WTC11 (cell line): ENCODE results near the gene LRMDA. TPM values are rescaled to one million over a fixed set of nuclear protein-coding genes. Genes with fewer than 3 reads are reported as not detected.

Experiments used
- ATAC-seq: fragments of 200-7000 bp; cut with Tn5 transposase; 2 replicates; pipeline ENCODE4 v1.10.0; 2021; ENCODE audit warnings: mild to moderate bottlenecking, moderate library complexity
- CTCF ChIA-PET: fragments of 300-600 bp; sonication (Branson Sonifier 250); formaldehyde crosslinking; loops from one replicate; lab custom pipeline; 2021; ENCODE audit warnings: antibody characterized with exemption; lab: Charles Lee
- POLR2A ChIA-PET: fragments of 350-600 bp; sonication (Branson Sonifier 250); formaldehyde crosslinking; loops from one replicate; lab custom pipeline; 2021; ENCODE audit warnings: antibody characterized with exemption; lab: Charles Lee
- DNase-seq: peaks from one replicate; pipeline ENCODE4 v3.0.0; 2021; ENCODE audit warnings: low spot score
- H3K27ac Mint-ChIP-seq: 2 replicates; pipeline ENCODE4 v1.8.0; 2021; ENCODE audit warnings: mixed read lengths
- H3K27me3 Mint-ChIP-seq: 2 replicates; pipeline ENCODE4 v1.8.0; 2021; ENCODE audit warnings: low read depth, mild to moderate bottlenecking, moderate library complexity, mixed read lengths
- H3K36me3 Mint-ChIP-seq: 2 replicates; pipeline ENCODE4 v1.8.0; 2021; ENCODE audit warnings: mixed read lengths
- H3K4me1 Mint-ChIP-seq: 2 replicates; pipeline ENCODE4 v1.8.0; 2022; ENCODE audit warnings: mixed read lengths
- H3K4me3 Mint-ChIP-seq: 2 replicates; pipeline ENCODE4 v1.8.0; 2021; ENCODE audit warnings: mild to moderate bottlenecking, moderate library complexity, mixed read lengths
- H3K9me3 Mint-ChIP-seq: 2 replicates; pipeline ENCODE4 v1.8.0; 2021; ENCODE audit warnings: mixed read lengths
- ATF6 ChIP-seq: sonication (generic); formaldehyde crosslinking; IDR thresholded peaks from 2 replicates; pipeline ENCODE4 v1.8.1; 2023; ENCODE audit warnings: mild to moderate bottlenecking, missing genetic modification reagents
- ELF4 ChIP-seq: sonication (generic); formaldehyde crosslinking; IDR thresholded peaks from 2 replicates; pipeline ENCODE4 v1.8.1; 2022; ENCODE audit warnings: low read depth, mild to moderate bottlenecking, moderate library complexity, missing genetic modification reagents
- EMX1 ChIP-seq: fragments of 250-450 bp; sonication (Bioruptor Pico); IDR thresholded peaks from 2 replicates; pipeline ENCODE4 v1.8.0; 2021; ENCODE audit warnings: mild to moderate bottlenecking
- ERG ChIP-seq: fragments of 250-450 bp; sonication (Bioruptor Pico); IDR thresholded peaks from 2 replicates; pipeline ENCODE4 v1.8.0; 2021; ENCODE audit warnings: mild to moderate bottlenecking
- FOXK1 ChIP-seq: sonication (generic); formaldehyde crosslinking; IDR thresholded peaks from 2 replicates; pipeline ENCODE4 v1.8.0; 2022; ENCODE audit warnings: mild to moderate bottlenecking, moderate library complexity, missing genetic modification reagents
- GTF2I ChIP-seq: fragments of 250-450 bp; sonication (Bioruptor Pico); conservative IDR thresholded peaks from 2 replicates; pipeline ENCODE4 v1.4.0; 2021; ENCODE audit warnings: mild to moderate bottlenecking
- HMGA2 ChIP-seq: fragments of 250-450 bp; sonication (Bioruptor Pico); IDR thresholded peaks from 2 replicates; pipeline ENCODE4 v1.4.0; 2021; ENCODE audit warnings: mild to moderate bottlenecking, moderate library complexity
- IRF2 ChIP-seq: sonication (generic); formaldehyde crosslinking; IDR thresholded peaks from 2 replicates; pipeline ENCODE4 v1.8.0; 2022; ENCODE audit warnings: low read depth, missing genetic modification reagents, borderline replicate concordance
- MYBL2 ChIP-seq: sonication (generic); formaldehyde crosslinking; IDR thresholded peaks from 2 replicates; pipeline ENCODE4 v1.8.1; 2023; ENCODE audit warnings: mild to moderate bottlenecking, moderate library complexity, missing genetic modification reagents
- NFATC4 ChIP-seq: fragments of 250-450 bp; sonication (Bioruptor Pico); IDR thresholded peaks from 2 replicates; pipeline ENCODE4 v1.9.0; 2021; ENCODE audit warnings: mild to moderate bottlenecking
- NR1H2 ChIP-seq: sonication (generic); formaldehyde crosslinking; IDR thresholded peaks from 2 replicates; pipeline ENCODE4 v1.9.0; 2021; ENCODE audit warnings: mild to moderate bottlenecking, moderate library complexity, missing genetic modification reagents
- OVOL2 ChIP-seq: fragments of 250-450 bp; sonication (Bioruptor Pico); IDR thresholded peaks from 2 replicates; pipeline ENCODE4 v1.9.0; 2021; ENCODE audit warnings: mild to moderate bottlenecking, borderline replicate concordance
- PRDM15 ChIP-seq: sonication (generic); formaldehyde crosslinking; IDR thresholded peaks from 2 replicates; pipeline ENCODE4 v1.8.0; 2022; ENCODE audit warnings: missing genetic modification reagents
- PRRX2 ChIP-seq: fragments of 250-450 bp; sonication (Bioruptor Pico); IDR thresholded peaks from 2 replicates; pipeline ENCODE4 v1.8.0; 2021; ENCODE audit warnings: mild to moderate bottlenecking
- RELA ChIP-seq: sonication (generic); formaldehyde crosslinking; IDR thresholded peaks from 2 replicates; pipeline ENCODE4 v1.8.1; 2022; ENCODE audit warnings: missing genetic modification reagents, mild to moderate bottlenecking, borderline replicate concordance
- SMAD4 ChIP-seq: sonication (generic); formaldehyde crosslinking; IDR thresholded peaks from 2 replicates; pipeline ENCODE4 v1.8.0; 2022; ENCODE audit warnings: mild to moderate bottlenecking, missing genetic modification reagents
- SP1 ChIP-seq: sonication (generic); formaldehyde crosslinking; conservative IDR thresholded peaks from 2 replicates; pipeline ENCODE4 v1.8.1; 2022; ENCODE audit warnings: missing genetic modification reagents
- TCF7 ChIP-seq: sonication (generic); formaldehyde crosslinking; IDR thresholded peaks from 2 replicates; pipeline ENCODE4 v1.8.0; 2022; ENCODE audit warnings: mild to moderate bottlenecking, low read depth, missing genetic modification reagents, moderate library complexity
- ZNF121 ChIP-seq: sonication (generic); formaldehyde crosslinking; IDR thresholded peaks from 2 replicates; pipeline ENCODE4 v1.8.0; 2023; ENCODE audit warnings: missing genetic modification reagents
- ZNF219 ChIP-seq: sonication (generic); formaldehyde crosslinking; IDR thresholded peaks from 2 replicates; pipeline ENCODE4 v1.8.0; 2023; ENCODE audit warnings: missing genetic modification reagents, mild to moderate bottlenecking, borderline replicate concordance
- ZNF263 ChIP-seq: sonication (generic); formaldehyde crosslinking; IDR thresholded peaks from 2 replicates; pipeline ENCODE4 v1.8.1; 2022; ENCODE audit warnings: low read depth, mild to moderate bottlenecking, moderate library complexity, missing genetic modification reagents
- ZNF416 ChIP-seq: fragments of 250-450 bp; sonication (Bioruptor Pico); IDR thresholded peaks from 2 replicates; pipeline ENCODE4 v1.9.0; 2021; ENCODE audit warnings: mild to moderate bottlenecking, inconsistent platforms
- ZNF423 ChIP-seq: fragments of 250-450 bp; sonication (Bioruptor Pico); IDR thresholded peaks from 2 replicates; pipeline ENCODE4 v2.1.2; 2022; ENCODE audit warnings: mild to moderate bottlenecking, moderate library complexity
- ZNF512 ChIP-seq: sonication (generic); formaldehyde crosslinking; IDR thresholded peaks from 2 replicates; pipeline ENCODE4 v1.8.1; 2022; ENCODE audit warnings: missing genetic modification reagents, borderline replicate concordance
- ZNF671 ChIP-seq: fragments of 250-450 bp; sonication (Bioruptor Pico); IDR thresholded peaks from 2 replicates; pipeline ENCODE4 v1.8.0; 2021; ENCODE audit warnings: mild to moderate bottlenecking
- ZSCAN18 ChIP-seq: fragments of 250-450 bp; sonication (Bioruptor Pico); IDR thresholded peaks from 2 replicates; pipeline ENCODE4 v2.1.2; 2022; ENCODE audit warnings: mild to moderate bottlenecking, moderate library complexity
- total RNA-seq: library from RNA; stranded (reverse); gene quantifications from 3 replicates; pipeline ENCODE4 v1.2.3, GENCODE V29; 2021

Gene LRMDA
- total RNA-seq, 1 experiment from 2014 or later: 0.92 TPM

- no peak for TF ChIP-seq ZNF416
- TF ChIP-seq SP1 (CRISPR knock-in tag): no peak
- TF ChIP-seq ZNF219 (CRISPR knock-in tag): no peak
- TF ChIP-seq NFATC4 (CRISPR knock-in tag): no peak
- no peak for TF ChIP-seq FOXK1 (CRISPR knock-in tag)
- TF ChIP-seq EMX1: no peak
- no peak for TF ChIP-seq ZNF263
- TF ChIP-seq PRDM15 (CRISPR knock-in tag): no peak
- no peak for TF ChIP-seq ERG
These were observed 1146.0 kb downstream of the LRMDA start (continued) for GRCh38 chr10:76577455-76577854.

GRCh38 chr10:76581506-76582256 lies 1150.3 kb downstream of the LRMDA start:
- Mint-ChIP-seq H3K27me3 (no peaks in the 10 kb centered on the region), H3K4me1 (peaks cover 7% of the 10 kb centered on the region), H3K36me3 (no peaks in the 10 kb centered on the region), H3K9me3 (peaks cover 10% of the 10 kb centered on the region), H3K4me3 (no peak overlapping the region), H3K27ac (no peak overlapping the region)
- TF ChIP-seq RELA (CRISPR knock-in tag): no peak
- TF ChIP-seq OVOL2 (CRISPR knock-in tag): no peak
- no peak for TF ChIP-seq NFATC4 (CRISPR knock-in tag)
- TF ChIP-seq ZSCAN18 (CRISPR knock-in tag): no peak
- no peak for TF ChIP-seq GTF2I (CRISPR knock-in tag)
- TF ChIP-seq SMAD4 (CRISPR knock-in tag): no peak
- TF ChIP-seq NR1H2 (CRISPR knock-in tag): no peak
- DNase-seq: no peak
- CTCF ChIA-PET: no interaction called here
- POLR2A ChIA-PET: no interaction called here
- no peak for ATAC-seq

GRCh38 chr10:76582531-76582930 lies 1151.1 kb downstream of the LRMDA start:
- H3K4me3 Mint-ChIP-seq: no peak overlapping the region
- CTCF ChIA-PET: no interaction called here
- peaks cover 7% of the 10 kb centered on the region for H3K9me3 Mint-ChIP-seq
- POLR2A ChIA-PET: no interaction called here
- no peak overlapping the region for H3K27ac Mint-ChIP-seq
- ATAC-seq (no peak), DNase-seq (no peak)
- H3K27me3 Mint-ChIP-seq: no peaks in the 10 kb centered on the region
- H3K4me1 Mint-ChIP-seq: peaks cover 7% of the 10 kb centered on the region
- no peaks in the 10 kb centered on the region for H3K36me3 Mint-ChIP-seq
- TF ChIP-seq ZNF121: no peak
- TF ChIP-seq MYBL2 (CRISPR knock-in tag): no peak
- TF ChIP-seq TCF7: no peak
- no peak for TF ChIP-seq SP1 (CRISPR knock-in tag)
- no peak for TF ChIP-seq ELF4 (CRISPR knock-in tag)
- no peak for TF ChIP-seq GTF2I (CRISPR knock-in tag)
- no peak for TF ChIP-seq ZNF423 (CRISPR knock-in tag)
- TF ChIP-seq ZNF512: no peak
- no peak for TF ChIP-seq ATF6 (CRISPR knock-in tag)
- TF ChIP-seq RELA (CRISPR knock-in tag): no peak
- TF ChIP-seq PRRX2 (CRISPR knock-in tag): no peak
- no peak for TF ChIP-seq HMGA2 (CRISPR knock-in tag)
- TF ChIP-seq IRF2 (CRISPR knock-in tag): no peak
- no peak for TF ChIP-seq ZNF671
